H1 (cell line): ENCODE results near the gene GALNT9. TPM values are rescaled to one million over a fixed set of nuclear protein-coding genes. Genes with fewer than 3 reads are reported as not detected.

Source experiments
- CTCF ChIA-PET: fragments of 300-600 bp; sonication (Branson Sonifier 250); formaldehyde crosslinking; loops from one replicate; lab custom pipeline; 2021; ENCODE audit not compliant: partially characterized antibody; lab: Charles Lee
- POLR2A ChIA-PET: fragments of 300-600 bp; sonication (Branson Sonifier 250); formaldehyde crosslinking; loops from one replicate; lab custom pipeline; 2021; ENCODE audit warnings: inconsistent platforms; ENCODE audit not compliant: partially characterized antibody; lab: Charles Lee
- DNase-seq, 2 experiments: peaks; one replicate each; pipeline versions ENCODE4 v3.0.0 to v3.0.0-alpha.2; 2010 to 2022; ENCODE audit warnings: low spot score in 2 of 2, low read depth in 1 of 2, mixed read lengths in 1 of 2
- FAIRE-seq: peaks from 2 replicates; lab custom pipeline; 2011; peaks lifted over from hg19 to GRCh38; lab: Jason Lieb, UNC
- H2AFZ ChIP-seq: 2 replicates; pipeline ENCODE4 v1.8.1; 2012; ENCODE audit warnings: low read length, inconsistent platforms
- H2AK5ac ChIP-seq: 2 replicates; pipeline ENCODE4 v1.6.1; 2013; ENCODE audit warnings: low read depth, low read length
- H2BK120ac ChIP-seq: replicated peaks from 2 replicates; pipeline ENCODE3; 2013; ENCODE audit warnings: low read depth, low read length, inconsistent platforms
- H2BK12ac ChIP-seq: 2 replicates; pipeline ENCODE4 v1.6.1; 2013; ENCODE audit warnings: low read depth, low read length
- H2BK15ac ChIP-seq: 2 replicates; pipeline ENCODE4 v1.6.1; 2013; ENCODE audit warnings: low read length
- H2BK20ac ChIP-seq: 2 replicates; pipeline ENCODE4 v1.6.1; 2013; ENCODE audit warnings: low read length
- H2BK5ac ChIP-seq: 2 replicates; pipeline ENCODE4 v1.6.1; 2013; ENCODE audit warnings: low read depth, low read length
- H3K14ac ChIP-seq: 2 replicates; pipeline ENCODE4 v1.6.1; 2013; ENCODE audit warnings: inconsistent platforms; ENCODE audit not compliant: insufficient read length
- H3K18ac ChIP-seq: 2 replicates; pipeline ENCODE4 v1.6.1; 2013; ENCODE audit warnings: low read length; ENCODE audit errors: extremely low read depth
- H3K23ac ChIP-seq: 2 replicates; pipeline ENCODE4 v1.6.1; 2013; ENCODE audit warnings: inconsistent platforms; ENCODE audit not compliant: insufficient read length
- H3K23me2 ChIP-seq: 2 replicates; pipeline ENCODE4 v1.6.1; 2013; ENCODE audit warnings: low read depth, low read length
- H3K27ac ChIP-seq: 2 replicates; pipeline ENCODE4 v1.6.1; 2011; ENCODE audit warnings: low read depth, low read length, inconsistent platforms
- H3K27me3 ChIP-seq, 4 experiments: replicated peaks in 1 of 4; 1 replicate in 1 of 4; 2 replicates in 3 of 4; pipeline versions ENCODE4 v1.6.1 to v1.8.1; 2011 to 2013; ENCODE audit warnings: low read length in 3 of 4, mild to moderate bottlenecking in 3 of 4, inconsistent platforms in 2 of 4, mixed read lengths in 2 of 4, moderate library complexity in 1 of 4; ENCODE audit not compliant: control insufficient read depth in 3 of 4, insufficient read depth in 3 of 4; ENCODE audit errors: extremely low read depth in 1 of 4
- H3K36me3 ChIP-seq, 4 experiments: 2 replicates each; pipeline versions ENCODE4 v1.6.1 to v1.8.1; 2011 to 2013; ENCODE audit warnings: mild to moderate bottlenecking in 4 of 4, low read length in 3 of 4, moderate library complexity in 2 of 4, control low read depth in 1 of 4, inconsistent platforms in 1 of 4; ENCODE audit not compliant: insufficient read depth in 4 of 4, control insufficient read depth in 2 of 4
- H3K4ac ChIP-seq: replicated peaks from 2 replicates; pipeline ENCODE3; 2013; ENCODE audit warnings: low read length, low read depth, mixed read lengths, inconsistent platforms; ENCODE audit not compliant: insufficient read length
- H3K4me1 ChIP-seq, 4 experiments: replicated peaks in 1 of 4; 1 replicate in 1 of 4; 2 replicates in 3 of 4; pipeline versions ENCODE4 v1.6.1 to v1.8.1; 2011 to 2013; ENCODE audit warnings: low read length in 3 of 4, inconsistent platforms in 2 of 4, mixed read lengths in 1 of 4; ENCODE audit not compliant: insufficient read depth in 4 of 4, control insufficient read depth in 3 of 4
- H3K4me2 ChIP-seq, 2 experiments: 2 replicates each; pipeline versions ENCODE4 v1.6.1 to v1.8.1; 2011 to 2013; ENCODE audit warnings: low read depth in 2 of 2, low read length in 2 of 2, control low read depth in 1 of 2, inconsistent platforms in 1 of 2, mild to moderate bottlenecking in 1 of 2; ENCODE audit not compliant: insufficient read depth in 1 of 2
- H3K4me3 ChIP-seq, 4 experiments: fragments of 200-600, 300-600 bp in 1 of 4; sonication (generic), shearing (Covaris generic), sonication (Bioruptor Twin) in 1 of 4; 2 replicates each; pipeline versions ENCODE4 v1.5.1 to v1.8.1; 2011 to 2016; ENCODE audit warnings: low read length in 4 of 4, low read depth in 3 of 4, control low read depth in 2 of 4, inconsistent platforms in 2 of 4, mild to moderate bottlenecking in 2 of 4, mixed read lengths in 1 of 4, moderate library complexity in 1 of 4; ENCODE audit not compliant: insufficient read depth in 2 of 4; ENCODE audit errors: extremely low read depth in 1 of 4
- H3K56ac ChIP-seq: replicated peaks from 2 replicates; pipeline ENCODE3; 2013; ENCODE audit warnings: low read depth, mild to moderate bottlenecking, mixed read lengths, low read length, inconsistent platforms; ENCODE audit not compliant: insufficient read length
- H3K79me1 ChIP-seq: 2 replicates; pipeline ENCODE4 v1.6.1; 2013; ENCODE audit warnings: low read depth, low read length, control low read depth
- H3K79me2 ChIP-seq, 2 experiments: 2 replicates each; pipeline versions ENCODE4 v1.6.1 to v1.8.1; 2012 to 2013; ENCODE audit warnings: low read length in 2 of 2, mild to moderate bottlenecking in 2 of 2, inconsistent platforms in 1 of 2; ENCODE audit not compliant: insufficient read depth in 2 of 2, control insufficient read depth in 1 of 2
- H3K9ac ChIP-seq, 4 experiments: replicated peaks in 1 of 4; 1 replicate in 1 of 4; 2 replicates in 3 of 4; pipeline versions ENCODE4 v1.6.1 to v1.8.1; 2011 to 2013; ENCODE audit warnings: low read depth in 3 of 4, low read length in 3 of 4, control low read depth in 2 of 4, mild to moderate bottlenecking in 2 of 4, moderate library complexity in 2 of 4, inconsistent platforms in 1 of 4; ENCODE audit errors: extremely low read depth in 1 of 4
- H3K9me3 ChIP-seq, 2 experiments: 2 replicates each; pipeline versions ENCODE4 v1.6.1 to v1.8.1; 2012 to 2013; ENCODE audit warnings: mild to moderate bottlenecking in 2 of 2, moderate library complexity in 2 of 2, control low read depth in 1 of 2, inconsistent platforms in 1 of 2, low read depth in 1 of 2, low read length in 1 of 2, mixed read lengths in 1 of 2; ENCODE audit not compliant: insufficient read depth in 2 of 2
- H4K20me1 ChIP-seq, 2 experiments: replicated peaks in 1 of 2; 2 replicates each; pipeline versions ENCODE3 to v1.8.1; 2011 to 2013; ENCODE audit warnings: inconsistent platforms in 2 of 2, low read length in 2 of 2, mild to moderate bottlenecking in 1 of 2; ENCODE audit not compliant: insufficient read depth in 2 of 2, control insufficient read depth in 1 of 2
- H4K5ac ChIP-seq: 2 replicates; pipeline ENCODE4 v1.6.1; 2013; ENCODE audit warnings: low read length, low read depth, mixed read lengths, inconsistent platforms; ENCODE audit not compliant: insufficient read length
- H4K8ac ChIP-seq: 2 replicates; pipeline ENCODE4 v1.8.0; 2013; ENCODE audit warnings: mild to moderate bottlenecking, moderate library complexity, low read length, inconsistent platforms; ENCODE audit not compliant: insufficient read depth; ENCODE audit errors: extremely low read depth
- H4K91ac ChIP-seq: replicated peaks from 2 replicates; pipeline ENCODE3; 2013; ENCODE audit warnings: low read length, mixed read lengths, inconsistent platforms; ENCODE audit not compliant: insufficient read length
- BCL11A ChIP-seq, 2 experiments: IDR thresholded peaks; one replicate each; pipeline ENCODE4 v1.6.1; 2011; ENCODE audit warnings: low read depth in 2 of 2, low read length in 2 of 2, mild to moderate bottlenecking in 2 of 2
- E2F6 ChIP-seq: IDR thresholded peaks from 2 replicates; pipeline ENCODE4 v1.6.1; 2012; ENCODE audit warnings: inconsistent platforms
- GTF2F1 ChIP-seq: IDR thresholded peaks from 2 replicates; pipeline ENCODE4 v1.6.1; 2012; ENCODE audit warnings: low read depth, low read length, improper control_type of control experiment, borderline replicate concordance
- HDAC2 ChIP-seq, 2 experiments: fragments of 300-600 bp in 1 of 2; sonication (generic) in 1 of 2; IDR thresholded peaks; 2 replicates each; pipeline ENCODE4 v1.6.1; 2011 to 2012; ENCODE audit warnings: low read depth in 2 of 2, low read length in 2 of 2, mild to moderate bottlenecking in 2 of 2, moderate library complexity in 2 of 2, borderline replicate concordance in 1 of 2, inconsistent platforms in 1 of 2
- KDM1A ChIP-seq: fragments of 200-600, 300-600 bp; sonication (generic); IDR thresholded peaks from 2 replicates; pipeline ENCODE4 v1.7.1; 2016; ENCODE audit warnings: mild to moderate bottlenecking, low read length, borderline replicate concordance
- POLR2AphosphoS5 ChIP-seq: IDR thresholded peaks from 2 replicates; pipeline ENCODE4 v1.6.1; 2011; ENCODE audit warnings: low read depth, low read length
- SIRT6 ChIP-seq: IDR thresholded peaks from one replicate; pipeline ENCODE4 v1.7.1; 2012; ENCODE audit warnings: low read length, inconsistent platforms
- SIX5 ChIP-seq: IDR thresholded peaks from 2 replicates; pipeline ENCODE4 v1.6.1; 2011; ENCODE audit warnings: mild to moderate bottlenecking, low read depth, low read length
- USF2 ChIP-seq: IDR thresholded peaks from 2 replicates; pipeline ENCODE4 v1.6.1; 2011; ENCODE audit warnings: low read length, improper control_type of control experiment
- WGBS, 2 experiments: shearing (Covaris generic) in 1 of 2; methylation state at CpG; one replicate each; pipeline versions ENCODE4 v1.1.6 to v1.1.7; 2013 to 2015; ENCODE audit warnings: low lambda C conversion rate in 2 of 2, mixed read lengths in 2 of 2, inconsistent platforms in 1 of 2, low coverage in 1 of 2, missing lambda C conversion rate in 1 of 2; ENCODE audit not compliant: insufficient replicate concordance in 2 of 2, insufficient coverage in 1 of 2, insufficient read length in 1 of 2; ENCODE audit errors: extremely low coverage in 1 of 2, missing lambda C conversion rate in 1 of 2; 5-methylcytosine and 5-hydroxymethylcytosine counted together
- polyA plus RNA-seq, 7 experiments: library from polyadenylated mRNA; depleted of rRNA in 3 of 7; stranded (reverse) in 5 of 7; unstranded in 2 of 7; fragments of >200 nt in 5 of 7; fragments of 200-250 nt in 2 of 7; gene quantifications; 1 replicate in 5 of 7; 2 replicates in 1 of 7; 4 replicates in 1 of 7; pipeline versions ENCODE4 v1.2.1 to v1.2.3, GENCODE V29; 2011 to 2013; ENCODE audit warnings: missing spikeins in 2 of 7, mixed read lengths in 2 of 7
- total RNA-seq: library from RNA; stranded (reverse); fragmentation: NEBNext Ultra II Directional; extraction: Animal tissue kit (Norgen Biotek cat#: 25700); gene quantifications from 2 replicates; pipeline ENCODE4 v1.2.1, GENCODE V29; 2021

The GALNT9 gene
- total and polyA plus RNA-seq, 2 of the 8 experiments (the other 6 are each of a cell fraction or from before 2014, with no cell fraction given), result 2.0 to 3.6 TPM

- Histone ChIP-seq H3K4me2 (peak overlapping the region; percentile 35 to 69), H4K5ac (no peak overlapping the region), H3K79me1 (no peaks in the 10 kb centered on the region; the same call in 1 of the 2 replicates), H2BK15ac (no peak overlapping the region), H3K4me3 (peak overlapping the region in 1 of 4 experiments; percentile 49; a peak in 2 of 8 replicates), H3K4me1 (peaks cover 5 to 39% (median 31%) of the 10 kb centered on the region in 4 experiments), H3K9ac (no peak overlapping the region), H2BK20ac (no peak overlapping the region), H4K91ac (peak overlapping the region; percentile 77), H4K8ac (0 out of 2 replicates have a peak overlapping the region, but pooled peaks have one; percentile 12), H2AK5ac (no peak overlapping the region), H3K23ac (no peak overlapping the region), H2BK12ac (no peak overlapping the region; the same call in 1 of the 2 replicates), H3K36me3 (no peaks in the 10 kb centered on the region), H4K20me1 (no peaks in the 10 kb centered on the region), H2BK120ac (no peak overlapping the region), H2BK5ac (no peak overlapping the region), H3K27me3 (peaks cover 0 to 15% (median 8%) of the 10 kb centered on the region in 4 experiments; a peak in 4 of 7 replicates), H3K23me2 (0 out of 2 replicates have a peak, but pooled peaks cover 1% of the 10 kb centered on the region), H3K14ac (no peak overlapping the region), H3K79me2 (no peaks in the 10 kb centered on the region), H2AFZ (no peak overlapping the region), H3K56ac (no peak overlapping the region), H3K27ac (no peak overlapping the region), H3K18ac (no peak overlapping the region), H3K4ac (no peak overlapping the region), H3K9me3 (peaks cover 0 to 3% of the 10 kb centered on the region in 2 experiments; a peak in 2 of 4 replicates)
- ChIA-PET POLR2A (interaction anchor here (0.8 to 1.1 kb wide), 5 partner anchors 11 to 147 kb away, joined by 3 to 4 read pairs (median 3); no protein-coding TSS in a partner anchor), CTCF (interaction anchor here (0.9 to 3.8 kb wide), 31 partner anchors 9 to 220 kb away, joined by 3 to 36 read pairs (median 4); partner anchors contain the start of gene GALNT9)
- no peak for TF ChIP-seq USF2
- no peak for TF ChIP-seq E2F6
- no peak for TF ChIP-seq GTF2F1
- no peak for TF ChIP-seq POLR2AphosphoS5
- TF ChIP-seq KDM1A, result no peak
- no peak for TF ChIP-seq BCL11A (IDR thresholded peaks at IDR 0.05; ENCODE audit: low read depth in 2 of 2, low read length in 2 of 2)
- TF ChIP-seq SIRT6, result no peak
- no peak for TF ChIP-seq SIX5
- no peak for TF ChIP-seq HDAC2 (IDR thresholded peaks at IDR 0.05; ENCODE audit: borderline replicate concordance in 1 of 2, low read depth in 2 of 2, low read length in 2 of 2)
- DNase-seq (peak in 1 of 2 experiments; percentile 59), FAIRE-seq (no peak)
- 61% methylated on average over 23 of the region's 38 CpGs; no CpG with 5 or more reads in 1 of the 2 experiments for WGBS, 2 experiments
Observed at GRCh38 chr12:132284827-132285741, 44.3 kb downstream of the GALNT9 start.
